ENCODE data around the gene FBXO40.

Gene FBXO40

DNA sequence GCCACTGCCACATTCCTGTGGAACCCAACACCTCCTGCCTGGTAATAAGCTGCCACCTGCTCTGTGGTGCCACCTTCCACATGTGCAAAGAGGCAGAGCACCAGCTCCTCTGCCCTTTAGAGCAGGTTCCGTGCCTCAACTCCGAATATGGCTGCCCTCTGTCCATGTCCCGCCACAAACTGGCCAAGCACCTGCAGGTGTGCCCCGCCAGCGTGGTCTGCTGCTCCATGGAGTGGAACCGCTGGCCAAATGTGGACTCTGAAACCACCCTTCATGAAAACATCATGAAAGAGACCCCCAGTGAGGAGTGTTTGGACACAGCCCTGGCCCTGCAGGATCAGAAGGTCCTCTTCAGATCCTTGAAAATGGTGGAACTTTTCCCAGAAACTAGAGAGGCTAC, 28.3 kb downstream of the FBXO40 start:
- no peak for DNase-seq (ENCODE audit: low read depth)

DNA sequence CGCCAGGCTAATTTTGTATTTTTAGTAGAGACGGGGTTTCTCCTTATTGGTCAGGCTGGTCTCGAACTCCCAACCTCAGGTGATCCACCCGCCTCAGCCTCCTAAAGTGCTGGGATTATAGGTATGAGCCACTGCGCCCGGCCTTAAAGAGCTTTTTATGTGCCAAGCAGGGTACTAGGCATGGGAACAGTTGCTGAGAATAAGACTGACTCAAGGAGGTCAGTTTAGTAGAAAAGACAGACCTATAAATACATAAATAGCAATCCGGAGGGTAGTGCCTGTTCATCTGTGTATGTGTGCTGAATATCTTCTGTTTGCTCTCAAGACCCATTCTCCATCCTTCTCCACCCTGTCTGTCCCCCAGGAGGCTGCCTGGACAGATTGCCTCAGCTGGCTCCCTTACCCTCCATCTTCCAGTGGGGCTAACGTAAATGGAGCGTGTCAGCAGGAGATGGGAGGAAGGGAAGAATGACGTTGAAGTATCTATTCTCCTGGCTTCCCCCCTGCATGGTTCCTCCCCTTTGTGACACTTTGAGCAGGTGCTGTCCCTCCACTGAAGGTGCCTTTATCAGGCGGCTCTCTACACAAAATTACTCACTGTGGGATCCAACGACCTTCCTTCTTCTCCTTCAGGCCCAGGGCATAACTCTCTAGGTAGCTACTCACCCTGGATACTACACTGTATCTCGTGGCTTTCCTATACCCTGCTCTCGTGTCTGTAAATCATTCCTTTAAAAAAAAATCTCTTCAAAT, 31.1 kb downstream of the FBXO40 start:
- DNase-seq (ENCODE audit: low read depth), result no peak

DNA sequence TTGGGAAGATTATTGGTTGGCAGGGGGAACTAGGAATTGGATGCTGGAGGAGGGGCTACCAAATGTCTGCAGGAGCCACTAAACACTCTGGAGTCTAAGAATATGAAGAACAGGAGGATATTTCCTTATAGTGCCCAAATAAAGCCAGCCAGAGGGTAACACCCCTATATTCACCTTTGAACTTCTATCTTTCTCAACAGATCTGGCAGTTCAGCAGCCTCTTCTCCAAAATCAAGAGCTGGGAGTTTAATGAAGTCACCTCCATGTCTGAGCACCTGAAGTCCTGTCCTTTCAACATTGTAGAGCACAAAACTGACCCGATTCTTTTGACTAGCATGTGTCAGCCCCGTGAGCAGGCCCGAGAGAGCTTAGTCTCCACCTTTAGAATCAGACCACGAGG, 33.3 kb downstream of the FBXO40 start:
- DNase-seq (ENCODE audit: low read depth), result no peak

DNA sequence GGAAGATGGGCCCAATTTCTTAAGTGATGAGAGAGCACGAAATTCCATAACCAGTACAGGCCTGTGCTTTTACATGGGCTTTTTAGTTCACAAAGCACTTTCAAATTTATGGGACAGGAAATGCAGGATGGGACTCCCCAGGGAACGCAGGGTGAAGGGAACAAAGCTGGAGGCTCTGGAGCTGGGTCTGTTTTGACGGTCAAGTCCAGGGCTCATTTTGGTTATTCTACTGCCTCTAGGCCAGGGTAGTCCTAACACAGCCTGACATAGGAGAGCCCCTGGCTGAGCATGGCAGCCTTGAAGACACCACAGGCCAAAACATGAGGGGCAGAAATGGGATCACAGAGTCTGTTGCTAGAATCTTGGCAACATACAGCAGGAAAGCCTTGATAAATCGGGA, 34.0 kb downstream of the FBXO40 start:
- DNase-seq (ENCODE audit: low read depth), result no peak

DNA sequence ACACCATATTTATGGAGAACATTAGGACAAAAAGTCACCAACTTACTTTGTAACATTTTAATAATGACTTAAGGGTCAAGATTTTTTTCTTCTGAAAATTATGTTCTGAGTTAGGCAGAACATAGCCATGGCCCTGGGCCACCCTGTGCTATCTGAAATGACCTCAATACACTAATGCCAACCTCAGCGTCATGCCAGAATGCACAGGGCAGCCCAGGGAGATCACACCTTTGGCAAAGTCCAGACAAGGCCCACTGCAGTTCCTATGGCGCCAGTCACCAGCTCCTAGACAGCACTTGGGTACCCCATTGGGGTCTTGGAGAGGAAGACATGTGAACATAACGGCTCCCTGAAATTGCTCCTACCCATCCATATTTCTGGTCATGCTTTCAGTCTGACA, 34.4 kb downstream of the FBXO40 start:
- DNase-seq (ENCODE audit: low read depth), result no peak

DNA sequence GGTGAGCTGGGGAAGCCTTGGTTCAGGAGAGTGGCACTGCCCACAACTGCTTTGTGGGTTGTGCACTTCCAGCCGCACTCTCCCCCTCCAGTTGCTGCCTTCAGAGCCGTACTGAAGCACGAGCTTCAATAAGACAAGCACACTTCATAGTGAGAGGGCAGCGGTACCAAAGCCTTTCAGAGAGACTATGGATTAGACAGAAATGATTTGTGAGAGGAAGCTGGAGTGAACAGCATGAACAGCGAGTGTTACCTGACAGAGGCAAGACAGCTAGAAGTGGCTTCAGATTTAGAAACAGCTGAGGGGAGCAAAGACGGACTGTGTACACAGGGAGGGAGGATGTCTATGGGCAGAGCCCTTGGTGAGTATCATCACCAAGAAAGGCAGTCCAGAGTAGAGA, 36.4 kb downstream of the FBXO40 start:
- DNase-seq (ENCODE audit: low read depth), result no peak

DNA sequence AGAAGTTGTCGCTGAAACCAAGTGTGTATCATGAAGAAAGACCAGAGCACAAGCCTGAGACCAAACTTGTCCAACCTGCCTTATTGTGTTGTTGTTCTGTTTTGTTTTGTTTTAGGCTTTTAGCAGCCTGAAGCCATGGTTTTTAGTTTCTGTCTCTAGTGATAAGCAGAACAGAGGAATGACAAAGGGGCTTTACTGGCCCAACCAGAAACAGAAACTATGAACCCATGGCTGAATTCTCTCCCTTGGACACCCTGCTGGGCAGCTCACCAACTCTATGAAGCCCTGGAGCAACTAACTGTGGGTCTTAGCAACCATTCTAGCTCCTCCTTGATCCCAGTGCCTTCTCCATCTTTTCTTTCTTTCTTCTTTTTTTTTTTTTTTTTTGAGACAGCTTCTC, 37.2 kb downstream of the FBXO40 start:
- DNase-seq (ENCODE audit: low read depth), result no peak

DNA sequence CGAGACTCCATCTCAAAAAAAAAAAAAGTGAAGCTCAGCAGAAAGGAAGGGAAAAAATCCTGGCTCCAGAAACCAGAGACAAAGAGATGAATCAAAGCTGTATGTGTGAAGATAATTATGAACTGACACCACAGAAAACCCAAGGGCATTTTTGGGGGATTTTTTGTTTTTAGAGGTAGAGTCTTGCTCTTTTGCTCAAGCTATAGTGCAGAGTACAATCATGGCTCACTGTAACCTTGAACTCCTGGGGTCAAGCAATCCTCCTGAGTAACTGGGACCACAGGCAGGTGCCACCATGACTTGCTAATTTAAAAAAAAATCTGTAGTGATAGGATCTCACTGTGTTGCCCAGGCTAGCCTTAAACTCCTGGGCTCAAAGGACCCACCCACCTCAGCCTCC, 44.7 kb downstream of the FBXO40 start:
- no peak for DNase-seq (ENCODE audit: low read depth)

DNA sequence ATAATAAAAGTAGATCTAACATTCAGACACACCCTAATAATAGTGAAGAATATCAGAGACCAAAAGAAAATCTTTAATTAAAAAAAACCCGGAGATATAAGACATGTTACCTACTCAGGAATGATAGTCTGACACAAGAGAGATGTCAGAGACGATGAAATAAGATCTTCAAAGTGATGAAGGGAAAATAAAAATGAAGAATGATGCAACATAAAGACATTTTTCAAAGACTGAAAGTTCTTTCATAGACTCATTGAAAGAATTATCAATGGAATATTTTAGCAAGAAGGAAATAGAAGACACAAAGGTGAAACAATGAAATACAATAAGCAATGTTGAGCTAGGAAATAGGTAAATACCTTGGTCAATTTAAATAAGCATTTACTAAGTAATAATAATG, 47.9 kb downstream of the FBXO40 start:
- no peak for DNase-seq (ENCODE audit: low read depth)

DNA sequence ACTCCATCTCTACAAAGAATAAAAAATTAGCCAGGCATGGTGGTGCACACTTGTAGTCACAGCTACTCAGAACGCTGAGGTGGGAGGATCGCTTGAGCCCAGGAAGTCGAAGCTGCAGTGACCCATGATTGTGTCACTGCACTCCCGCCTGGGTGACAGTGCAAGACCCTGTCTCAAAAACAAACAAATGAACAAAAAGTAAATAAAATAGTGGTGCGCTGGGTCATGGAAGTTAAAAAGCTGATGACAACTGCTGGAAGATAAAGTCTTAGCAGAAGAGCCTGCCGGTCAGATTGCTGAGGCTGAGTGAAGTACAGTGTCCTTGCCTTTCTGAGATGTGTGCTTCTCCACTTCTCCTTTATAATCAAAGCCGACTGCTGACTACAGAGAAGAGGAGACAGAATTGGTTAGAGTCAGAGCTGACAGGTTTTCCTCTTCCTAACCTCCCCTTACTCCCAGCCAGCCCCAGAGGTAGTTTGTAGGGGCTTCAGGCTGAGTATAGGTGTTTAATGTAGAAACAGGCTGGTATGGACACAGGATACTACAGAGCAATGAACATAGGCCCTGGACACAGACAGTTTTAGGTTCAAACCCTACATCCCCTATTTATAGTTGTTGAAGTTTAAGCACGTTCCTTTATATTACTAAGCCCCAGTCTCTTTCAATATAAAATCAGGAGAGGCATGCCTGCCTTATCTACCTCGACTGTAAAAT, 49.6 kb downstream of the FBXO40 start:
- no peak for DNase-seq (ENCODE audit: low read depth)

DNA sequence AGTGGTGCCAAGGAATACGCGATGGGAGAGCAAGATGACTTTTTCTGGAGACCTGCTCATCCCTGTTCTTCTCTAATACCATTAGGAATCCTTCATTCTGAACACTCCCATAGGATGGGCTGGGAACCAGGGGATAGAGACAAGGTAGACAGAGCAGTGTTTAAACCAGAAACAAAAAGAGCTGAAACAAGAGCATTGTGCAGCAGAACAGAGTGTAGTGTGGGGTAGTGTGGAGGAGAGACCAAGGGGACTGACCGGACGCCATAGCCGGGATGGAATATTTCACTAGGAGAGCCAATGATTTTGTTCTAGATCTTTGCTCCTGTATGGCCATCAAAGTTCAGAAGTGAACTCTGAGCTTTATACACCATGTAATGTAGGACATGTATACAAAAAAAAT, 51.9 kb downstream of the FBXO40 start:
- no peak for DNase-seq (ENCODE audit: low read depth)

DNA sequence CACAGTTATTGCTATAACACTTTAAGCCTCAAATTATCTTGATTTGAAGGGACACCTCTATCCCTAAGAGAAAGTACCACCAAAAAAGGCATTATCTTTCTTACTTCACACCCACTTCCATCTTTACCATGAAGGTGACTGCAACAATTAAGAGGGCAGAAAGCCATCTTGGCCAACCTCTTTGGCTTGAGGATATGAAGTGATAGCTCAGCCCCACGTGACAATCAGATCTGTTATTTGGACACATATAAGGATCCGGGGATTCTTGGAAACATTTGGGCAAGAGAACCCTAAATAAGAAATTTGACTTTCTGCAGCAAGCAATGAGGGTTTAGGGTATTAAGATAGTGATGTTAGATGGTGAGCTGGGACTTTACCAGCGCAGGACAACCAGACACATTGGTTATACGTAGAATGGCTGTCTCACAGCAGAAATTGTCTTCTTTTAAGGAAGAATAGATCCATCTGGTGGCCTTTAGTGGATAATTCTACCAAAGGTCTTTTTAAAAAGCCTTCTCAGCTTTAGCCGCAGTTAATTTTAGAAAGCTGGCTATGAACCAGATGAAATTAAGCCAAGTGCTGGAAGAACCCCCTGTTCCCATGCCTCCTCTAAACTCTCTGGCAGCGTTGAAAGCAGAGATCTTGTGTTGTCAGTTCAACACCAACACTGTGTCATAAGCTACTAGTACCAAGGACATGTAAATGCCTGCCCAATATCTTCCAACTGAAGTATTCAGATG, 55.2 kb downstream of the FBXO40 start:
- no peak for DNase-seq (ENCODE audit: low read depth)

DNA sequence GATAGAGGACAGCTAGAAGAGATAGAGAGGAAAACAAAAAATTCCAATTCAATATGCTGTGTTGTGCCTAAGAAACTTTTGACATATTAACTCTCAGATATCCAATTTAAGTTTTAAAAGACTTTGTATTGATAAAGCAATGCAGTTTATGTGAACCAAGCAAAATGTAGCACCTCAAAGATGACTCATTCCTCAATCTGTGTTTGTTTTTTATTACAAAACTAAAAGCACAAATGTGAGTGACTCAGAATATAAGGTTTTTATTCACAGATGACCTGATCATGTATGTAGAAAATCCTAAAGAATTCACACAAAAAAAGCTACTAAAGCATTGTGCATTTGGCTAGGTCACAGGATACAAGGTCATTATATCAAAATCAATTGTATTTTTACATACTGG, 56.5 kb downstream of the FBXO40 start:
- DNase-seq (ENCODE audit: low read depth), result no peak

DNA sequence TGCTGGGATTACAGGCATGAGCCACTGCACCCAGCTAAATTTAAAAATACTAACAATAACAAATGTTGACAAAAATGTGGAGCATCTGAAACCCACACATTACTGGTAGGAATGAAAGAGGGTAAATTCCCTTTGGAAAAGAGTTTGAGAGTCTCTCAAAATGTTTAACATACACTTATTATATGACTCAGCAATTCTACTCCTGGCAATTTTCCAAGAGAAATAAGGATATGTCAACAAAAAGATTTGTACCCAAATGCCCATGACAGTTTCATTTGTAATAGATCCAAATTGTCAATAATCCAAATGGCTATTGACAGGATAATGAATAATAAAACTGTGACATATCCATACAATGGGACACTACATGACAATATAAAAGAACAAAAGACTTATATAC, 58.5 kb downstream of the FBXO40 start:
- DNase-seq (ENCODE audit: low read depth), result no peak

DNA sequence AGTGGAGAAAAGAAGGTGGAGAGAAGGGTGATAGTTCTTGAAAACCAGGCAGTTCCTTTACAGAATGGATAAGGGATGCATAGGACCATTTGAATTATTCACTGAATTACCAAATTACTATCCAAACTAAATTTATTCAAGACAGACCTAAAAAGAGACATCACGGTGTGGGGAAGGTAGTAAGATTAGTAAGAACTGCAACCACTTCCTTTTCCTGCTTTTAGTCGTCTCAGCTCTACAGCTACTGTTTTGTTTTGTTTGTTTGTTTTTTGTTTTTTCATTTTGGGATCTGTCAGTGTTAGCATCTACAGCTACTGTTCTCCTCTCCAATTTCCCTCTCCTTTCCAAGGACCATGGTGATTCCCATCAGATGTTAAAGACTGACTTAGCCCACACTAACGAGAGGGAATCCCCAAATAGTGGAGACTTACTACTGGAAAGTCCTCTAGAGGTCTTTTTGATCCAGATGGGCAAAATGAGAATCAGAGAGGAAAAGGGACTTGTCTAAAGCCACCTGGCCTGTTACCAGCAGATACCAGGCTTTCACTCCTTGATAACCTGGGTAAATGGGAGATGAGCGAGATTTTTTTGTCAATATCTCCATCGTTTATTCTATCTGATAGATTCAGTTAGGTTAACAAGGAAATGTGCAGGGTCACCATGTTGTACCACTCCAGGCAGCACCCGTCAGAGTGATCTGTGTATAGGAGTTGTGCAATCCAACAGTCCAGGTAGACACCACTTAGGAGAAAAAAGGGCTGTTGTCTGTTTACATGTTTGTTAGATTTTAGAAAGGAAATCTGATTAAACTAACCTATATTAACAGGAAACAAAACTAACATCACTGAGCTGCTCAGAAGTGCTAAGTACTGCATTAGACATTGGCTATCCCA, 61.6 kb downstream of the FBXO40 start:
- DNase-seq (ENCODE audit: low read depth), result no peak

DNA sequence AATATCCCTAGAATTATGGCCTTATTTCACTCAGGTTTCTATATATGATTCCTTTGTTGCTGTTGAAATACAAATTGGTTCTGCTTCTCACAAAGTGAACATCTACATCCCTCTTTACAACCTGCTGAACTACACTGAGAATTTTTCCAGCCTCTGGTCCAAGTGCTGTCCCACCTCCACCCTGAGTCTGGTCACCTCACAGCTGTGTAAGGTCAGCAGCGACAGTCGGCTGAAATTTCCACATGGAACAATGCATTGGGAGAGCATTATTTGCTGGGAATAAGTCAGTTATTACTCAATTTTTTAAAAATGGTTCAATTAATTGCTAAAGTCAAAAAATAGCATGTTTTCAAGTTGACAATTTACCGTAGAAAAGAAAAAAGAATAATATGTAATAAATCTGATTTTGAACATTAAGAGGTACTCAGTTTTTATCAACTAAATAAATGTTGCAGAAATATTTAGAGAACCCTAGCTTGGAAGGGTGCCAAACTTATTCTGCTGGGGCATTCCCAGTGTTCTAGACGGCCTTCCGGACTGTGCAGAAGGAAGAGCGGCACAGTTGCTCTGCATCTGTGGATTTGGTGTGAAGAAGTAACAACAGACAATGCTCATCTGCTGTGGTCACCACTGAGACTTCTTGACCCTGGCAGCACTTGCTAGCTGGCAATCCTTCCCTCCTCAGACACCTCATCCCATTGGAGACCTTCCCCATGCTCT, 65.7 kb downstream of the FBXO40 start:
- DNase-seq (ENCODE audit: low read depth), result no peak

DNA sequence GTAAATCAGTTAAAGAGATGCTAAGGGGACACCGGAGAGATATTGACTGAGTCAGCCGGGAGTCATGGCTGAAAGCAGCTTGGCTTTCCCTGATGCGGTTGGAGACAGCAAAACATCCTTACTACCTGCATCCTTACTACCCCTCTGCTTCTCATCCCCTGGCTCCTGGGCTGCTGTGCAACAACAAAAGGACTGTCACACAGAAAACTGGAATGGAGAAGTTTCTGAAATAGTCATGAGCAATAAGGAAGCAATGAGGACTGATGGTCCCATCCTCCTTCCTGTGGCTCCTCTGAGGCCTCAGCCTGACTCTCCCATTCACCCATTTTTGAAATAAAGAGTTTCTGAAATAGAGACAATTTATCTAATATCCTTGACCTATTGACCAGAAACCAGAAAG, 66.4 kb downstream of the FBXO40 start:
- DNase-seq (ENCODE audit: low read depth), result no peak

DNA sequence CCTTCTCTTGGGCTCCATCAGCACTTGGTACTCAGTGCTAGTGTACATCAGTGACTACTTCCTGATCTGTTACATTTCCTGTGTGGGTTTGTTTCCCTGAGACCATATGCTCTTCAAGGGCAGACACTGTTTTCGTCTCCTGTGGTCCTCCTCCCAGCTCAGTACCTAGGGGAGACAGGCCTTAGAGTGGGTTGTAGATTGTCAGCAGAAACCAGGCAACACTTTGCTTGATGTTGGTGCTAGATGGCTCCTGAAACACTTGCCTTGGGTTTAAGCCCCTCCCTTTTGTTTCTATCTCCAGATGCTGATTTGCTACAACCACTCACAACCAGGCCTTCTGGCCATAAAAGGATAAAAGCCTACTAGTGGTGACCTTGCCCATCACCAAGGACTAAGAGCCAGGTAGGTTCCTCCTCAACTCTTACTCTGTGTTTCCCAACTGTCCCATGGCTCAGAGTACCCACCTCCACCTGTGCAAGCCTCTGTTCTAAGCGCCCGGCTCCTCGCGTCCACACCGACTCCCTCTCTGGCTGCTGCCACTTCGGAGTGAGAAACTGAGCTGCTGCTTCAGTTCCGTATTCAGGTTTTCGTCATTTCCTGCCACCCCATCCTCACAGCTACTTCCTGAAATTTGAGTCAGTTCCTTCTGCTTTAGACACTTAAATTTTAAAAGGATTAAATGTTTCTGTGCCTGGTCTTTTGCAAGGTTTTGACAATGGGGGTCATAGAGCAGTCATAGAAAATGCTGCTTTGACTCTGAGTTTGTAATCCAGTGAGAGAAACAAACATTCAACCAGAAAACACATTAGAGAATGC, 67.4 kb downstream of the FBXO40 start, which contains the start of gene HCLS1:
Gene HCLS1 (minus strand): TSS at position 548 of the 816 bp plus-strand sequence. CDS start 2,556 bp downstream, outside the sequence.
- DNase-seq (ENCODE audit: low read depth), result peak; percentile 41

DNA sequence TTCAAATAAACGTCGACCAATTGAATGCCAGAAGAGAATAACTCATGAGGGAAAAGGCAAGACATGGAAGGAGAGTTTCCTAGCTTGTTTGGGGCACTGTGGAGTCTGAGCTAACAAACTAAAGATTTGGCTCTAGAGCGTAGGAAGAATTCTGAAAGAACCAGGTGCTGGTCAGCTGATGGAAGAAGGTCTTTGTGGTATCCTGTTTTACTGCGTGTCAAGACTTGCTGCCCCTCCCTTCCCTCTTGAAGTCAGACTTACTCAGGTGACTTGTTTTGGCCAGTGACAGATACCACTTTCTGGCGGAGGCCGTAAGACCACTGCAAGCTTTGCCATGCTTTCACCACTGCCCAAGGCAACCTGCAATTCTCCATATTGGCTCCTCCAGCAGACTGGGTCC, 68.2 kb downstream of the FBXO40 start:
- DNase-seq (ENCODE audit: low read depth), result no peak

DNA sequence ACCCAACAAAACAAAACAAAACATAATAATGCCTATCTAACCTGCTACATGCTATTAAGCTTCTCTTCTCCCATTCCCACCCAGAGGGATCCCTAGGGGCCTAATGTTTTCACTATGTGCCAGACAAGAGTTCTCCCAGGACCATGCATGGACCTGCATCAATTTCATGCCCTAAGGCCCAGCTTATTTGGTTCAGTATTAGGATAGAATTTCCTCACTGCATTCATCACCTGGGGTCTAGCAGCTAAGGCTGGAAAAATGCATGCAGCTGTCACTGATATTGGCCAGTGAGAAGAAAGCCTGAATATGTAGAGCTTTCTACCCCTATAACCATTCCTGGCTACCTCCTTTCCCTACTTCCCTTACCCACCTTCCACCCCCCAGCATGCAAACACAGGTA, 69.6 kb downstream of the FBXO40 start:
- DNase-seq (ENCODE audit: low read depth), result no peak

Measured in stimulated activated CD8-positive, alpha-beta memory T cell treated with anti-CD3 and anti-CD28 coated beads, Interleukin-4, amount 100 ng/mL, for 24 hours (primary cell).